ENCODE measurements around the gene GPC1.

- no peak for TF ChIP-seq POLR2A (IDR thresholded peaks at IDR 0.05; ENCODE audit: low read depth, low read length)
- no peak for TF ChIP-seq POLR2AphosphoS5 (IDR thresholded peaks at IDR 0.05; ENCODE audit: low read depth, low read length)
These were observed 22.8 kb downstream of the GPC1 start for GRCh38 chr2:240458044-240458899.
